HG03460 (cell line): ENCODE data around the gene TNP2.

Experiments
- ATAC-seq: cut with Tn5 transposase; IDR thresholded peaks from one replicate; pipeline ENCODE4 v1.9.1; 2021; ENCODE audit not compliant: unreplicated experiment

TNP2 gene

GRCh38 chr16:11278681-11279628, 9.8 kb upstream of the TNP2 start:
- no peak for ATAC-seq

- ATAC-seq: no peak
Observed at GRCh38 chr16:11277607-11278337, 8.6 kb upstream of the TNP2 start.

GRCh38 chr16:11276896-11277593, 7.9 kb upstream of the TNP2 start:
- ATAC-seq: no peak

- ATAC-seq: no peak
Observed at GRCh38 chr16:11276143-11276895, 7.2 kb upstream of the TNP2 start, which contains the start of gene PRM2. PRM2 (minus strand) TSS chr16:11276480; CDS start chr16:11276370, 110 bp downstream.

GRCh38 chr16:11274964-11275363, 5.8 kb upstream of the TNP2 start:
- no peak for ATAC-seq

- ATAC-seq: no peak
Observed at GRCh38 chr16:11273721-11274324, 4.7 kb upstream of the TNP2 start.

GRCh38 chr16:11272921-11273720, 4.0 kb upstream of the TNP2 start, which contains the start of gene PRM3:
PRM3 (minus strand) TSS chr16:11273629; CDS start chr16:11273595, 34 bp downstream.
- ATAC-seq: no peak

GRCh38 chr16:11272484-11272883, 3.4 kb upstream of the TNP2 start:
- ATAC-seq: no peak

- no peak for ATAC-seq
Observed at GRCh38 chr16:11271610-11272009, 2.5 kb upstream of the TNP2 start.

GRCh38 chr16:11270602-11271162, 1.6 kb upstream of the TNP2 start:
- no peak for ATAC-seq

- no peak for ATAC-seq
Observed at GRCh38 chr16:11265124-11265523, 4.0 kb downstream of the TNP2 start.

- no peak for ATAC-seq
Observed at GRCh38 chr16:11264155-11264832, 4.8 kb downstream of the TNP2 start.

- ATAC-seq: no peak
Observed at GRCh38 chr16:11263737-11264136, 5.4 kb downstream of the TNP2 start.

- no peak for ATAC-seq
Observed at GRCh38 chr16:11262915-11263314, 6.2 kb downstream of the TNP2 start.

- ATAC-seq: no peak
Observed at GRCh38 chr16:11260596-11260966, 8.5 kb downstream of the TNP2 start.

- ATAC-seq: no peak
Observed at GRCh38 chr16:11259655-11260595, 9.2 kb downstream of the TNP2 start.
